H1 (cell line): ENCODE results near the gene FADS3. TPM values are rescaled to one million over a fixed set of nuclear protein-coding genes. Genes with fewer than 3 reads are reported as not detected.
A peak's percentile ranks its signal among the peaks of the same experiment; 100 is the strongest.

Experiments used
- CTCF ChIA-PET: fragments of 300-600 bp; sonication (Branson Sonifier 250); formaldehyde crosslinking; loops from one replicate; lab custom pipeline; 2021; ENCODE audit not compliant: partially characterized antibody; lab: Charles Lee
- POLR2A ChIA-PET: fragments of 300-600 bp; sonication (Branson Sonifier 250); formaldehyde crosslinking; loops from one replicate; lab custom pipeline; 2021; ENCODE audit warnings: inconsistent platforms; ENCODE audit not compliant: partially characterized antibody; lab: Charles Lee
- DNase-seq, 2 experiments: peaks; one replicate each; pipeline versions ENCODE4 v3.0.0 to v3.0.0-alpha.2; 2010 to 2022; ENCODE audit warnings: low spot score in 2 of 2, low read depth in 1 of 2, mixed read lengths in 1 of 2
- FAIRE-seq: peaks from 2 replicates; lab custom pipeline; 2011; peaks lifted over from hg19 to GRCh38; lab: Jason Lieb, UNC
- H2AFZ ChIP-seq: 2 replicates; pipeline ENCODE4 v1.8.1; 2012; ENCODE audit warnings: low read length, inconsistent platforms
- H2AK5ac ChIP-seq: 2 replicates; pipeline ENCODE4 v1.6.1; 2013; ENCODE audit warnings: low read depth, low read length
- H2BK120ac ChIP-seq: replicated peaks from 2 replicates; pipeline ENCODE3; 2013; ENCODE audit warnings: low read depth, low read length, inconsistent platforms
- H2BK12ac ChIP-seq: 2 replicates; pipeline ENCODE4 v1.6.1; 2013; ENCODE audit warnings: low read depth, low read length
- H2BK15ac ChIP-seq: 2 replicates; pipeline ENCODE4 v1.6.1; 2013; ENCODE audit warnings: low read length
- H2BK20ac ChIP-seq: 2 replicates; pipeline ENCODE4 v1.6.1; 2013; ENCODE audit warnings: low read length
- H2BK5ac ChIP-seq: 2 replicates; pipeline ENCODE4 v1.6.1; 2013; ENCODE audit warnings: low read depth, low read length
- H3K14ac ChIP-seq: 2 replicates; pipeline ENCODE4 v1.6.1; 2013; ENCODE audit warnings: inconsistent platforms; ENCODE audit not compliant: insufficient read length
- H3K18ac ChIP-seq: 2 replicates; pipeline ENCODE4 v1.6.1; 2013; ENCODE audit warnings: low read length; ENCODE audit errors: extremely low read depth
- H3K23ac ChIP-seq: 2 replicates; pipeline ENCODE4 v1.6.1; 2013; ENCODE audit warnings: inconsistent platforms; ENCODE audit not compliant: insufficient read length
- H3K23me2 ChIP-seq: 2 replicates; pipeline ENCODE4 v1.6.1; 2013; ENCODE audit warnings: low read depth, low read length
- H3K27ac ChIP-seq: 2 replicates; pipeline ENCODE4 v1.6.1; 2011; ENCODE audit warnings: low read depth, low read length, inconsistent platforms
- H3K27me3 ChIP-seq, 4 experiments: replicated peaks in 1 of 4; 1 replicate in 1 of 4; 2 replicates in 3 of 4; pipeline versions ENCODE4 v1.6.1 to v1.8.1; 2011 to 2013; ENCODE audit warnings: low read length in 3 of 4, mild to moderate bottlenecking in 3 of 4, inconsistent platforms in 2 of 4, mixed read lengths in 2 of 4, moderate library complexity in 1 of 4; ENCODE audit not compliant: control insufficient read depth in 3 of 4, insufficient read depth in 3 of 4; ENCODE audit errors: extremely low read depth in 1 of 4
- H3K36me3 ChIP-seq, 4 experiments: 2 replicates each; pipeline versions ENCODE4 v1.6.1 to v1.8.1; 2011 to 2013; ENCODE audit warnings: mild to moderate bottlenecking in 4 of 4, low read length in 3 of 4, moderate library complexity in 2 of 4, control low read depth in 1 of 4, inconsistent platforms in 1 of 4; ENCODE audit not compliant: insufficient read depth in 4 of 4, control insufficient read depth in 2 of 4
- H3K4ac ChIP-seq: replicated peaks from 2 replicates; pipeline ENCODE3; 2013; ENCODE audit warnings: low read length, low read depth, mixed read lengths, inconsistent platforms; ENCODE audit not compliant: insufficient read length
- H3K4me1 ChIP-seq, 4 experiments: replicated peaks in 1 of 4; 1 replicate in 1 of 4; 2 replicates in 3 of 4; pipeline versions ENCODE4 v1.6.1 to v1.8.1; 2011 to 2013; ENCODE audit warnings: low read length in 3 of 4, inconsistent platforms in 2 of 4, mixed read lengths in 1 of 4; ENCODE audit not compliant: insufficient read depth in 4 of 4, control insufficient read depth in 3 of 4
- H3K4me2 ChIP-seq, 2 experiments: 2 replicates each; pipeline versions ENCODE4 v1.6.1 to v1.8.1; 2011 to 2013; ENCODE audit warnings: low read depth in 2 of 2, low read length in 2 of 2, control low read depth in 1 of 2, inconsistent platforms in 1 of 2, mild to moderate bottlenecking in 1 of 2; ENCODE audit not compliant: insufficient read depth in 1 of 2
- H3K4me3 ChIP-seq, 4 experiments: fragments of 200-600, 300-600 bp in 1 of 4; sonication (generic), shearing (Covaris generic), sonication (Bioruptor Twin) in 1 of 4; 2 replicates each; pipeline versions ENCODE4 v1.5.1 to v1.8.1; 2011 to 2016; ENCODE audit warnings: low read length in 4 of 4, low read depth in 3 of 4, control low read depth in 2 of 4, inconsistent platforms in 2 of 4, mild to moderate bottlenecking in 2 of 4, mixed read lengths in 1 of 4, moderate library complexity in 1 of 4; ENCODE audit not compliant: insufficient read depth in 2 of 4; ENCODE audit errors: extremely low read depth in 1 of 4
- H3K56ac ChIP-seq: replicated peaks from 2 replicates; pipeline ENCODE3; 2013; ENCODE audit warnings: low read depth, mild to moderate bottlenecking, mixed read lengths, low read length, inconsistent platforms; ENCODE audit not compliant: insufficient read length
- H3K79me1 ChIP-seq: 2 replicates; pipeline ENCODE4 v1.6.1; 2013; ENCODE audit warnings: low read depth, low read length, control low read depth
- H3K79me2 ChIP-seq, 2 experiments: 2 replicates each; pipeline versions ENCODE4 v1.6.1 to v1.8.1; 2012 to 2013; ENCODE audit warnings: low read length in 2 of 2, mild to moderate bottlenecking in 2 of 2, inconsistent platforms in 1 of 2; ENCODE audit not compliant: insufficient read depth in 2 of 2, control insufficient read depth in 1 of 2
- H3K9ac ChIP-seq, 4 experiments: replicated peaks in 1 of 4; 1 replicate in 1 of 4; 2 replicates in 3 of 4; pipeline versions ENCODE4 v1.6.1 to v1.8.1; 2011 to 2013; ENCODE audit warnings: low read depth in 3 of 4, low read length in 3 of 4, control low read depth in 2 of 4, mild to moderate bottlenecking in 2 of 4, moderate library complexity in 2 of 4, inconsistent platforms in 1 of 4; ENCODE audit errors: extremely low read depth in 1 of 4
- H3K9me3 ChIP-seq, 2 experiments: 2 replicates each; pipeline versions ENCODE4 v1.6.1 to v1.8.1; 2012 to 2013; ENCODE audit warnings: mild to moderate bottlenecking in 2 of 2, moderate library complexity in 2 of 2, control low read depth in 1 of 2, inconsistent platforms in 1 of 2, low read depth in 1 of 2, low read length in 1 of 2, mixed read lengths in 1 of 2; ENCODE audit not compliant: insufficient read depth in 2 of 2
- H4K20me1 ChIP-seq, 2 experiments: replicated peaks in 1 of 2; 2 replicates each; pipeline versions ENCODE3 to v1.8.1; 2011 to 2013; ENCODE audit warnings: inconsistent platforms in 2 of 2, low read length in 2 of 2, mild to moderate bottlenecking in 1 of 2; ENCODE audit not compliant: insufficient read depth in 2 of 2, control insufficient read depth in 1 of 2
- H4K5ac ChIP-seq: 2 replicates; pipeline ENCODE4 v1.6.1; 2013; ENCODE audit warnings: low read length, low read depth, mixed read lengths, inconsistent platforms; ENCODE audit not compliant: insufficient read length
- H4K8ac ChIP-seq: 2 replicates; pipeline ENCODE4 v1.8.0; 2013; ENCODE audit warnings: mild to moderate bottlenecking, moderate library complexity, low read length, inconsistent platforms; ENCODE audit not compliant: insufficient read depth; ENCODE audit errors: extremely low read depth
- H4K91ac ChIP-seq: replicated peaks from 2 replicates; pipeline ENCODE3; 2013; ENCODE audit warnings: low read length, mixed read lengths, inconsistent platforms; ENCODE audit not compliant: insufficient read length
- CHD2 ChIP-seq: IDR thresholded peaks from 2 replicates; pipeline ENCODE4 v1.6.1; 2012; ENCODE audit warnings: low read length, improper control_type of control experiment
- whole genome bisulfite sequencing, 2 experiments: shearing (Covaris generic) in 1 of 2; methylation state at CpG; one replicate each; pipeline versions ENCODE4 v1.1.6 to v1.1.7; 2013 to 2015; ENCODE audit warnings: low lambda C conversion rate in 2 of 2, mixed read lengths in 2 of 2, inconsistent platforms in 1 of 2, low coverage in 1 of 2, missing lambda C conversion rate in 1 of 2; ENCODE audit not compliant: insufficient replicate concordance in 2 of 2, insufficient coverage in 1 of 2, insufficient read length in 1 of 2; ENCODE audit errors: extremely low coverage in 1 of 2, missing lambda C conversion rate in 1 of 2; 5-methylcytosine and 5-hydroxymethylcytosine counted together
- polyA plus RNA-seq, 7 experiments: library from polyadenylated mRNA; depleted of rRNA in 3 of 7; stranded (reverse) in 5 of 7; unstranded in 2 of 7; fragments of >200 nt in 5 of 7; fragments of 200-250 nt in 2 of 7; gene quantifications; 1 replicate in 5 of 7; 2 replicates in 1 of 7; 4 replicates in 1 of 7; pipeline versions ENCODE4 v1.2.1 to v1.2.3, GENCODE V29; 2011 to 2013; ENCODE audit warnings: missing spikeins in 2 of 7, mixed read lengths in 2 of 7
- total RNA-seq: library from RNA; stranded (reverse); fragmentation: NEBNext Ultra II Directional; extraction: Animal tissue kit (Norgen Biotek cat#: 25700); gene quantifications from 2 replicates; pipeline ENCODE4 v1.2.1, GENCODE V29; 2021

The FADS3 gene
- total and polyA plus RNA-seq, 2 of the 8 experiments (the other 6 are each of a cell fraction or from before 2014, with no cell fraction given), result 43.8 to 76.3 TPM

GRCh38 chr11:61918938-61919704 is 27.8 kb upstream of the FADS3 start:
- Histone ChIP-seq H3K23me2 (peaks cover 7% of the 10 kb centered on the region; the same call in 1 of the 2 replicates), H4K91ac (no peak overlapping the region), H2AK5ac (no peak overlapping the region), H4K8ac (no peak overlapping the region), H3K9me3 (no peaks in the 10 kb centered on the region), H3K9ac (no peak overlapping the region), H3K4ac (no peak overlapping the region), H3K56ac (no peak overlapping the region), H3K18ac (no peak overlapping the region), H3K27me3 (peaks cover 0 to 28% (median 19%) of the 10 kb centered on the region in 4 experiments; a peak in 6 of 7 replicates), H2BK15ac (0 out of 2 replicates have a peak overlapping the region, but pooled peaks have one; percentile 65), H2AFZ (no peak overlapping the region), H2BK120ac (no peak overlapping the region), H2BK20ac (no peak overlapping the region), H4K5ac (no peak overlapping the region), H3K4me2 (no peak overlapping the region), H3K14ac (no peak overlapping the region), H3K36me3 (no peaks in the 10 kb centered on the region), H2BK12ac (no peak overlapping the region), H3K79me1 (no peaks in the 10 kb centered on the region), H2BK5ac (no peak overlapping the region), H3K79me2 (no peaks in the 10 kb centered on the region), H3K4me1 (peaks cover 6 to 28% (median 14%) of the 10 kb centered on the region in 4 experiments), H3K4me3 (no peak overlapping the region), H3K23ac (no peak overlapping the region), H3K27ac (no peak overlapping the region), H4K20me1 (no peaks in the 10 kb centered on the region)
- FAIRE-seq (no peak), DNase-seq (peak in 1 of 2 experiments; percentile 36)
- CTCF ChIA-PET, result interaction anchor here (0.7 to 9.2 kb wide), 7 partner anchors 10 to 163 kb away, joined by 3 to 225 read pairs (median 7); no protein-coding TSS in a partner anchor
- 80% methylated on average over 6 of the region's 6 CpGs; no CpG with 5 or more reads in 1 of the 2 experiments for WGBS, 2 experiments
- POLR2A ChIA-PET, result interaction anchor here (1.5 to 1.9 kb wide), 2 partner anchors 11 to 44 kb away, joined by 5 read pairs; no protein-coding TSS in a partner anchor
- TF ChIP-seq CHD2, result no peak
